Suppressor macrophage treated with lipopolysaccharide for 4 hours (primary cell): Measurements from ENCODE around the gene NTM.
A peak's percentile ranks its signal among the peaks of the same experiment; 100 is the strongest.

Source experiments
- DNase-seq: peaks from one replicate; pipeline ENCODE4 v3.0.0-alpha.2; 2020

NTM gene

DNA sequence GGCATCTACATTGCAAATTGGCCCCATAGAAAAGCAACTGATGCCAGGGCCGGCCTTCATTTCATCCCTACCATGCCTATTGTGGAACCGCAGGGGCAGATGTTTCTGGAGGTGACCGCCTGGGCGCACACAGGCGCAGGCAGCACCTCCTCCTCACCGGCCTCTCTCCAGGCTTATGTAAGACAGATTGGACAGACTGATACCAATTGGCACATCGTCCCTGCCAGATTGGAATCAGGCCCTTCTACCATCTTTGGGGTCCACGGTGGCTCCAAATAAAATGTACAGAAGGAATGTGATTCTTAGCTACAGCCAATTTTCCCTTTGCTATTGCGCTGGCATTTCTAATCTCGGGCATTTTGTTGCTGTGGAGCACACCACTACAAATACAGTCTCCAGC, 732.6 kb downstream of the NTM start:
- DNase-seq = no peak

DNA sequence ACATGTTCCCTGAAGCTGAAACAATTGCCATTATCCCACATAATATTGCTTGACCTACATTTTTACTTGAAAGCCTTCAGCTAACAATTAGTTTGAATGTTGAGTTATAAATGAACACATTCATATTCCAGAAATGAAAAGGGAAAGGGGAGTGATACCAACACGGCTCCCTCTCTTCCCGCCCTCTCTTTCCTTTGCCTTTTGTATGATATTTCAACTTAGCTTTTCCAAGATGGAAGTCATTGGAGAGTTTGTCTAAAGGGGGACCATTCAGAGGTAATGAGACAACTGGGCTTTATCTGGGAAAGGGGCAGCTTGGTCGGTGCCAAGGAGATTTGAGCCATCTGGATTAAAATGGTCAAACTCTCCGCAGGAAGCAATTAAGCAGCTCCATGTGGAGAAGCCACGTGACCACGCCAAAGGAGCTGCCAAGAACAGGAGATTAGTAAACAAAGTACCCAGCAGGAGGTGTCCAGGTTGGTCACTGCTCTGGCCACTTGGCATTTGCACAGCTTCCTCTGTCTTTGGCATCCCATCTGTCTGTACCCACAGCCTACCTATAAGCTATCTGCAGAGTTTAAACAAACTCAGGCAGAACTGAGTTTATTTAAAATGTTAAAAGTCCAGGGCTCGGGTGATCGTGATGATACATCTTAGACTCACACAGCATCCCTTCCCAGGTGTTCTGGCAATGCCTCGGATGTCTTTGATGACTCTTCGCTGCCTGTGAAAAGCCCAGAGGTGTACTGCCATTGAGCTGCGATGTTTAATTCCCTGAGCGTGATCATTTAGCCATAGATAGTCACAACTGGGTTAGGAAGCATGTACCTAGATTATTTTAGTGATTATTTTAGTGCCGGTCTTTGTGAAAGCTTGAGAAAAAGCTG, 735.9 kb downstream of the NTM start:
- DNase-seq = no peak

DNA sequence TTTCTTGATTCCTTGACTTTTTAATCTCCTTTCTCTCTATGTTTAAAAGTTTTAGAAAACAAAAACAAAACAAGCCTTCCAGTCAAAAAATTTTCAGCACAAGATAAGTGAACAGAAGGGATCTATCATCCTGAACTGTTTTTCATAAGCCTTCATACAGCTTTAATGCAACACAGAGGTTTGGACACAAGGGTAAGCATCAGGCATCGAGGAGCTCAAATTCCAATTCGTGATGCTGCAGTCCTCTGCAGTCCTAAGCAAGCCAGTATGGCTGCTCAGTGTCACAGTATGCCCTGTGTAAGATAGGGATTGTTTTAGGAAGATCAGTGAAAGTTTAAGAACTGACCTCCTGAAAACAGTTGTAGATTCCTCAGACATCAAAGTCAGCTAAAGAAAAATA, 740.9 kb downstream of the NTM start:
- no peak for DNase-seq

DNA sequence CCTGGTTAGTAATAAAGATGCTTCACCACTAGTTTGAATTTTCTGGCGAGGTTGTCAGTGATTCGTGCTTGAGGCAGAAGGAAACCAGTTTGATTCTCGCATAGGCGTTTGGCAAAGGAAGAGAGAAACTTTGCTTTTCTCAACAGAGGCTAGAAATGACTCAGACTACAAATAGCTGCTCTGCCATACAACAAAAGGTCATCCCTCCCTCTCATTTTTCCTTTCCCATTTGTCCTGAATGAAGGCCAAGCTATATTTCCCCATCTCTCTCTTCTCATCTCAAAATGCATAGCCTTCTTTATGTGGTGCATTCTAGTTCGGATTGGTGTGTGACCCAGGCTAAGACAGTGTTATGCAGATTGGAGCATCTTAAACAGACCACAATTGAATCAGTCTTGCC, 741.4 kb downstream of the NTM start:
- peak; percentile 34 for DNase-seq

DNA sequence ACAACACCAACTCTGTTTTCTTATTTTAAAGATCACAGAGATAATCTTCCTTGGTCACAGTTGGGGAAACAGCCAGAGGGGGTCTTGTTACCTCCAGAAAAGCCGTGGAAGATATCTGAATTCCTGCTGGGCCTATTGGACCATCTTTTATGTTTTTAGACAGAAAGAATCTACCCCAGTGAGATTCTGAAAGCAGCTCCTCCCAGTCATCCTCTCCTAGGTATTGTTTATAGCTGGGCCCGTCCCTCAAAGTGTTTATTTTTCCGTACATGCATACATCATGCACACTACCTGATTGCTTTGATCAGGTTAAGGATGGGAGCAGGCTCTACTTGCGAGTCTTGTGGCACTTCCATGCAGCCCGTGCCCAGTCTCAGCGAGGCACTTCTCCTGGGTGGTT, 742.4 kb downstream of the NTM start:
- DNase-seq = no peak

DNA sequence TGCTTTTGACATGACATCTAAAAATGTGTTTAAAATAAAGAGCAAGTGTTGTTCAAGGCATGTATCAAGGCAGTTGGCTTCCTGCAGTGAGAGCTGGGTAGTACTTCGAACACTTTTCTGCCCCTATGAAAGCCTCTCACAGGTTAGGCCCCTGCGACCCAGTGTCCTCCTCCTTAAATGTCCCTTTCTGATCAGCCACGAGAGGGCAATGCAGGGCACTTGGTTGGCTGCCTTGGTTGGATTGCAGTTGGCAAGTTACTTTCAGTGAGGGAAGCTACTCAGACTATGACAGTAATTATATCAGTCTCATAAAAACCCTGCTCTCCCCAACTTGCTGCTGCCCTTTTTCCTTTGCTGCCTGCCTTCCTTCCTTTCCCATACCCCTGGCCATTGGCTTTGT, 743.8 kb downstream of the NTM start:
- peak; percentile 37 for DNase-seq

DNA sequence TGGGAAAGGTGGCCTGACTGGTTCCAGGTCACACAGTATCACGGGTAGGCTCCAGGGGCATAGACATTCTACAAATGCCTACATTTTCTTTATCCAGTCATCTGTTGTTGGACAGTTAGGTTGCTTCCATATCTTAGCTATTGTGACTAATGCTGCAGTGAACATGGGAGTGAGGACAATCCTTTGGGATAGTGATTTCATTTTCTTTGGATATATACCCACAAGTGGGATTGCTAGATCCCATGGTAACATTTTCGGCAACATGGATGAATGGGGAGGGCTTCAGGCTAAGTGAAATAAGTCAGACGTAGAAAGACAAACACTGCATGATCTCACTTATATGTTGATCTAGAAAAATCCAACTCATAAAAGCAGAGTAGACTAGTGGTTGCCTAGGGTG, 744.3 kb downstream of the NTM start:
- no peak for DNase-seq

DNA sequence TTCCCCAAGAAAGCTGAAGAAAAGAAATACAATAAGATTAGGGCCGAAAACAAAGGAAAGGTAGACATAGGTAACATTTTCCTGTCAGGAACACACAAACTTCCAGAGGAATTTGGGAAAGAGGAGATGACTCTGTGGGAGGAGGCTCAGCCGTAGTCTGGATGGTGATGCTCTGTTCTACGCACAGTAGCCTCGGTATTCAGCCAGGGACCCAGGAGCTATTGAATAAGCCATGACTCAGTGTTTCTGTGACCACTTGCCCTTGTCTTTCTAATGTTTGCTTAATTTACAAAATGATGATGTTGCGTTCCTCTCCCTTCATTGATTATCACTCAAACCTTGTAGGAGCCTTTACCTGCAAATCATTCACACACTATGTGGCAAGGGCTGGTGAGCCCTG, 745.0 kb downstream of the NTM start:
- DNase-seq = no peak

DNA sequence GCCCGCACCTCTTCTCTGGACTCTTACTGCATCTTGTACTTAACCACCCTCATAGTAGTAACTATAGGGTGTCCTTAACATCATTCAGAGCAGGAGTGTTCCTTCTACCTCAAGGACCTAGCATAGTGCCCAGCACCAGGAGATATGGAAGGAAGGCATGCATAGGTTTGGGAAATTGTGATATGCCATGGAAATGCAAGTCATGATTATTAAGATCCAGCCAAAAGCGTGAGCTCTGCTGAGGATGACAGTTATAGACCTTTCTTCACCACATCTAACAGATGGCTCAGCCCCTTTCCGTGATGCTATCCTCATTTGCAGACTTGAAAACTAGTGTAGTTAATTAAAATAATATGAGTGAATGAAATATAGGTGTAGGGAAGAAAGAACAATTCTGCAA, 746.1 kb downstream of the NTM start:
- DNase-seq = no peak

DNA sequence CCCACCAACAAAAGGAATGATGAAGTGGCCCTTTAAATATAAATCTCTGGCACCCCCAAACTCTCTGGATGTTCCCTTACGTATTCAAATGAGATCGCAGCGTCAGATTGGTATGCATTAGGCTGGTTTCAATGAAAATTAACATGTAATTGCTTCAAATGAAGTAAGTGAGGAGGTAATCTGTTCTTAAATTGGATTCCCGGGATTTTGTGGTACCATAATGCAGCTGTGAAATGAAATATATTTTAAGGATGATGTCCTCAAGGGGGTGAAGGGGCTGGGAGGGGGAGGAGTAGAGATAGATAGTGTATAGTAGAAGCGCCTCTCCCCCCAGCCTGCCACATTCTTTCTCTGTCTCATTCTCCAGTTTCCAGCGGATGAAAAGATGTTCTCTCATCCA, 748.2 kb downstream of the NTM start:
- no peak for DNase-seq

DNA sequence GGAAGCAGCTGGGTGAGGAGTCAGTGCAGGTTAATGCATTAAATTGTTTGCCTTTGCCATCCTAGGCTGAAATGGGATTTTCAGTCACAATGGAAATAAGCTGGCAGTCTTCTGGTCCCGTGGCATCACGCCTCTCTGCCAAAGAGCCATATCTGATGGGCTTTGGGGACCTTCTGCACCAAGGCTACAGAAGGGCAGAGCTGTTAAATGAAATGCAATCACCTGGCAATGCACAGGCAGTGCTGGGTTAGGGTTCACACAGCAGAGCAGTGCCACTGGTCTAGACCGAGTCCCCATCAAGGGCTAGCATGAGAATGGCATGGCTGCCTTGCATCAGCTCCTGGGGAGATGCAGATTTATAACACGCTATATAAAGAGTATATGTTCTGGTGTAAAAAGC, 749.2 kb downstream of the NTM start:
- no peak for DNase-seq

DNA sequence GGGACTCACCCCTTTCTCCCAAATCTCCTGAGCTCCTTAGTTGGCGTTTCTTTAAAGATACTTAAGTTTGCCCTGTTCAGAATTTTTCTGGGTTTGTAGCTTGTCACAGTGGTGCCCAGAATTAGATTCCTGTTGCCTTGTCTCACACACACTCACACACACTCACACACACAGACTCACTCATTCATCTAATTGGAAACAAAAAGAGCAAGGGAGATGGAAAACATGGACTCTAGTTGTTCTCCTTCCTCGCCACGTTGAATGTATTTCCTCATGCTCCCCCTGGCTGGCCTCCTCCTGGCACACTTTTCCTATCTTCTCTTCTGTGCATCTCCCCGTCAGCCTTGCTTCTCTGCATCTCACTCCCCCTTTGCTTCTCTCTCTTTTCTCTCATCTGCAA, 752.3 kb downstream of the NTM start:
- no peak for DNase-seq

DNA sequence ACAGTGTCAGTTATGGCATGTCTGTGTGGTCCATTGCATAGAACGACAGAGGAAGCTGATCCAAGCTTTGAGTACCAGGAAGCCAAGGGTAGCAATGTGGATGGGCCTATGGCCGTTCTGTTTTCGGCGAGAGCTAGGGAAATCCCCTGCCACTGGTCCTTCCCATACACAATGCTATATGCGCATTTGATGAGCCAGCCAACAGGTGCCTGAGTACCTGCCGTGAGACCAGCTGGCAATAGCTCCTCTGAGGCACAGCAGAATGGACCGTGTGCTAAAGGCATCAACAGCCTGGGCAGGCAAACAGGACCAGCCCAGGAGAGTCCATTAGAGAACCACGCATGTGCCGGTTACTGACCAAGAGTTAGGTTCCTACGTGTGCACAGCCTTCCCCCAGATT, 753.0 kb downstream of the NTM start:
- DNase-seq = no peak

DNA sequence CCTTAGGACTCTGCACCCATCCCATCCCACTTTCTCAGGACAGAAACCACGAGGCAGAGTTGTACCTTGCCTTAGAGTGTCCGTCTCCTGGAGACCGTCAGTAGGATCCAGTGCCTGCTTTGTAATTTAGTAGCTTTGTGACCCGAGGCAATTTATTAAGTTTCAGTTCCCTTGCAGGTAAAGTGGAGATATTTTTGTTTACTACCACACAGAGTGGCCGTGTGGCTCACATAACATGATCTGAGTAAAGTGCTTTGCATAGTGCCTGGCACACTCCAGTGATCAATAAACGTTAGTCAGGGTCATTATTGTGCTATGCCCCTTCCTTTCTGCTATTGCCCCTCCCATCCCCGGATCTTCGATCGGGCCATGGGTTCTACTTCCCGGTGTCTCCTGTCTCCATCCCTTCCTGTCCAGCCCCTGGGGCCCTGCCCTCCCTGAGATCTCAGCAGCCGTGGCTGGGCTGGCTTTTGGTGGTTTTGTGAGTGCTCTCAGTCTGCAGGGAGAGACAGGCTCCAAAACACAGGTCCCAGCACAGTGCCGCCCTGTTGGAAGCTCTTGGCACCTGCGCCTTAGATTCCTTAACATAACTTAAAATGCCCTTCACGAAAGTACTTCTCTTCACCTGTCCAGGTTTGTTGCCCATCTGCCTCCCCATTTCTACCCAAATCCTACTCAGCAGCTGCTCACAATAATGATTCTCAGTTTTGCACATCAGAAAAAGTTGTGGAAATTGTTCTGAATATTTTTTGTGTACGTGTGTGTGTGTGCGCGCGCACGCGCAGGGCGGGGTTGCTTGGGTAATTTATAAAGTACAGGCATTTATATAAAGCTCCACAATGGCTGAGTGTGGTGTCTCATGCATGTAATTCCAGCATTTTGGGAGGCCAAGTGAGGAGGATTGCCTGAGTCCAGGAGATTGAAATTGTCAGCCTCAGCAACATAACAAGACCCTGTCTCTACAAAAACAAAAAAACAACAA, 753.7 kb downstream of the NTM start:
- DNase-seq = no peak

DNA sequence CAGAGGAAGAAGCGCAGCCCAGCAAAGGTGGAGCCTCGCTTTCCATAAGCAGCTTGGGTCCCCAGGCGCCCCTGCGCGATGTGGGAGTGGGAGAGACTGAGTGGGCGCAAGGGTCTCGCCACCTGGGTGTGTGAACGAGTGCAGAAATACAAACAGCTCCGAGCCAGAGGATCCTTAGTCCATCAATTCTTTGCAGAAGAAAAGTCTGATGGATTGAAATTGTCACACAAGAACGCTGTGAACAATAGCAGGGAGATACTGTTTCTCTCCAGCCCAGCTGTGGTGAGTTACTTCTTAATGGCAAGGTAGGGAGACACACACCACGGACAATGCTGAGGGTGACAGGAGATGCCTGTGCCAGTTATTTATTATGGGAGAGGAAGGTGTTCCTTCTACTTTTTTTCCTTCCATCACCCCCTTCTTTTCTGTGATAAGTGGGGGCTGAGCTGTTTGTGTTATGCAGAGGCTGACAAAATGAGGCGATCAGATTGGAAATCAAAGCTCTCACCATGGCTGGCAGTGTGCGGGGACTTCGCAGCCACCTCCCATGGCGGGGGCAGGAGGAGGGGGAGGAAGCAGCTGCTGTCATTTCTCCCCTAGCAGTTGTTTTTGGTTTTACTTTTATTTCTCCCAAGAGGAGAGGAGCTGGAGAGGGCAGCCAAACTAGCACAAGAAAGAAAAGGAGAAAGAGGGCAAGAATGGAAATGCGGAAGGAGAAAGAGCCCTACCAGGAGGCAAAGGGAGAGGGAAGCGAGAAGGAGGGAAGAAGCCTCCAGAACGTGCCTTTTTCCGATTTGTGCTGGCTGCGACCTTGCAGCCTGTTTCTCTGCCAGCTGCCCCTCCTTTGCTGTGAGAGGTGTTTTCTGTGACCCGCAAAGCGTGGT, 755.8 kb downstream of the NTM start:
- DNase-seq = peak; percentile 58

DNA sequence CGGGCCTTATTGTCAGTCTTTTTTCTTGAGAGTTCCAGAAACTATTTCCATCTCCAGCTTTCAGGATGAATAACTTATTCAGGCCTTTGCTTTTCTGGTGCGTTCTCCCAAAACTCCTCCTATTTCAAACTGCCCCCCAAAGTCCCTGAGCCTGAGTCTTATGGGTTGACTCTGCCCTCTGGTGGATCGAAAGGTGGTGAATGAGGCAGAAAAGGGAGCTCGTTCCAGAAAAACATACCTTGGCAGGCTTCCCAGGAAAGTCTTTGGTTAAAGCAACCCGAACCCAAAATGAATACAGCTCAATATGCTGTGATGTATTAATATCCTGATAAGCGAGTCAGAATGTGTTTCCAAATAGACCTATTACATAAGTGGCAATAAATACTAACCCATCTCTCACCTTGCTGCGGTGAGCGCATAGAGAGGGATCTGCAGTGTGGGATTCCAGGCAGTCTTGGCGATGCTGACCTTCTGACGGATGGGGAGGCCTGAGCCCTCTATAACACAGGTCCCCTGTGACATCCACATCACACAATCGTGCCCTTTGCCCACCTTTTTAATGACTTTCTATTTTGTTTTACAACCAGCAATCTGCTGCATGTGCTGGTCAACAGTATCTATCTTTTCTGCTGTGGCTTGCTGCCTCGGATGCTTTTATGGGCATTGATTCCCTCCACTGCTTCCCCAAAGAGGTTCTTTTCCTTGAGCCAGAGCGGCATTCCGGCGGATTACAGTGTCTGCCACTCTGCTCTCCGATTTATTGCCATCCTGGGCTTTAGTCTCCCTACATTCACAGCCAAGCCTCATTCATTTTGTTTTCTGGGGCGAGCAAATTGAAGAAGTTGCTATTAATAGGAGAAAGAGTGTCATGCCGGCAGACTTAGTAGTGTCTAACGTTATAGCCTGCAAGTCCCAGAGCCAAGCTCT, 756.8 kb downstream of the NTM start:
- DNase-seq = peak; percentile 38

DNA sequence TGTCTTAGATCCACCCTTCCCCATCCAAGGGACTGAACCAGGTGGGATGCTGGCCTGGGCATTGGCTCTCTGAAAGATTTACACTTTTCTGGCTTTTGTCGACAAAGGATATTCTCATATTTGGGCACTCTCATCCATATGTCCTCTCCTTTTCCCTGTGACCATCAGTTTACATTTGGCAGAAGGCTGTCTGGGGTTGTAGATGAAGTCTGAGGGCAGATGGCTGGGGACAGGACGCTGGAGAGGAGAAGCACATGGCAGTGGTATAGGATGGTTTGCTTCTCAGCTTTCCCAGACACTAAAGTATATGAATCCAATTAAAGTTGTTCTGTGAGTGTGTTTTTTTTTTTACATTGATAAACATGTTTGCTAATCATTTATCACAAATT, 757.5 kb downstream of the NTM start:
- DNase-seq = no peak

DNA sequence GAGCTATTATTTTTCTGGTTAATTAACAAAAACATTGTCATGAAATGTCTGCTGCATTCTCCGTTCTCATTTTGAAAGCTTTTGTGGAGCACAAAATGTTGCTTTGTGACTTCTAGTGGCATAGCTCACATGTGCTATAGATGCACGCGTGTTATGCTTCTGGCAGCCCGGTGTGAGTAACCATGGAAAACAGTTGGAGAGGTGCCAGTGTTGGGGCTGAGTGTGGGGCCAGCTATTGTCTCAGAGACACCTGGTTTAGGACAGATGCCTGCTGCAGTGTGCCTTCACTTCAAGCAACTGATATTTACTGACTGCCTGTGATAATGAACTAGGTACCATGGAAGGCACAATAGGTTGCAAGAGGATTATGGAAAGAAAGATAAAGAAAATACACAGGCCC, 760.6 kb downstream of the NTM start:
- DNase-seq = no peak

DNA sequence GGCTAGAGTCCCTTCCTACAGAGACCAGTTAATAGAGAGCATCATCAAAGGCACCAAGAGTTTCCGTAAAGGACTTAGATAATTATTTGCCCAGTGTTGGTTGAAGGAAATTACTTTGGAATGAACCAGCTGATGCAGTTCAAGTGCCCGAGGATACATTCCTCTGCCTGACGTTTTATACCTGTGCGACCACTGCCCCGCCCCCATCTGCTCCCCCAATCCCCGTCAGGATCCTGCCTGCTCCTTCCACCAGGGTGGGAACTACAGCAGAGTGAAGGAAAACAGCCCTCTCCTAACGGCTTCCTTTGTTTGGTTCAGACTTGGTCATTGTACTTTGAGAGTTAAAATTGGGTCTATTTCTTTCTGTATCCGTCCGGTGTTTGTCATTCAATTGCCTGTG, 761.5 kb downstream of the NTM start:
- no peak for DNase-seq

DNA sequence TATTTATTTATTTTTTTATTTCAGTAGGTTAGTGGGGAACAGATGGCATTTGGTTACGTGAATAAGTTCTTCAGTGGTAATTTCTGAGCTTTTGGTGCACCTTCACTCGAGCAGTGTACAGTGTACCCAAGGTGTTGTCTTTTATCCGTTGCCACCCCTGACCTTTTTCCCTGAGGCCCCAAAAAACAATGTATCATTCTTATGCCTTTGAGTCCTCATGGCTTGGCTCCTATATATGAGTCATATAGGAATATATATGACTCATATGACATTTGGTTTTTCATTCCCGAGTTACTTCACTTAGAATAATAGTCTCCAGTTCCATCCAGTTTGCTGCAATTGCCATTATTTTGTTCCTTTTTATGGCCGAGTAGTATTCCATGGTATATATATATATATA, 763.9 kb downstream of the NTM start:
- no peak for DNase-seq

DNA sequence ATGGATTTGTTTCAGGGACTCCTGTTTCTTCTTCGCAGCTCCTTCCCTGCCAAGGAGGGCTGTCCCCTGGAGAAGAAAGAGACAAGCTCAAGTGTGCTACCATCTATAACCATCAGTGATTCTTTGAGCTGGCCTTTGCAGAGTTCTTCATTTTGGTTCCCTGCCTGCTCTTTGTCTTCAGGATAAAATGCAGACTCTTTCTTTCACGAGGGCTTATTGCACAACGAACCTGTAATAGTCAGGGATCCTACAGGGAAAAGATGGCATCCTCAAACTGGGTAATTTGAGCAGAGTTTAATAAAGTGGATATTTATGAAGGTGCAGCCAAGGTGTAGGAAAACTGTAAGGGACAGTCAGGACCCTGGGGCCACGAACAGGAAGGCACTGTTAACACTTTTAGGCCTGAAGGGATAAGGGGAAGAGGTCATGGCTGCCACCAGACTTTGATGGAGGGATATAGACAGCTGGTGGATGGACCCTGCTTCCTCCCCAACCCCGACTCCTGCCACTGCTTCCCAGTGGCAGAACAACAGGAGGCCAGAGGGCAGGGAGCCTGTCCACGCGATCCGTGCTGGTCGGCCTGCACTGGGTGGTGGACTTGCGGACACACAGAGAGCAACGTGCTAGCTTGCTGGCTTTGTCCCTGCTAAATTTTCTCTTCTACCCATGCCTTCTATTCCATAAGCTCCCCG, 767.0 kb downstream of the NTM start:
- no peak for DNase-seq
